GM12874 (cell line): ENCODE data around the gene ABT1.

Experiments
- TF ChIP-seq, protein P1 (sequence below): IDR thresholded peaks from 2 replicates; pipeline ENCODE4 v1.5.1; 2011; ENCODE audit warnings: low read depth, mild to moderate bottlenecking, control low read depth, low read length, moderate library complexity; ENCODE audit not compliant: insufficient read depth

The ABT1 gene

DNA sequence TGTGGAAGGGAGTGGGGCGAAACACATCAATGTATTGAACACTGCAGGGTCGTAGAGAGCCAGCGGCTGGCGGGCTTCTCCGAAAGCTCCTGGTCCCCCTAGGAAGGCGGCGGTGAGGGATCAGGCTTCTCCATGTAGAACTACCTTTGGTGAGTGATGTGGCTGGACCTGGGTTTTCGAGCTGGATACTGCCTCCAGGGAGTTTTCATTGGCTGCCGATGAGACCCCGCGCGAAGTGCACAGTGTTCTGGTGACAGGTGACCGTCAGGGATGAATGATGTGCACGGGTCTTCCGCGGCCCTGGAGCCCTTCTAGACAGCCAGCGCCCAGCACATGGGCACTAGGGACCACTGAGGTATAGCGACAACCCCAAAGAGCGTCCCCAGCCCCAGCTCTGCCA lies 16.4 kb downstream of the ABT1 start:
- TF ChIP-seq, protein P1, sequence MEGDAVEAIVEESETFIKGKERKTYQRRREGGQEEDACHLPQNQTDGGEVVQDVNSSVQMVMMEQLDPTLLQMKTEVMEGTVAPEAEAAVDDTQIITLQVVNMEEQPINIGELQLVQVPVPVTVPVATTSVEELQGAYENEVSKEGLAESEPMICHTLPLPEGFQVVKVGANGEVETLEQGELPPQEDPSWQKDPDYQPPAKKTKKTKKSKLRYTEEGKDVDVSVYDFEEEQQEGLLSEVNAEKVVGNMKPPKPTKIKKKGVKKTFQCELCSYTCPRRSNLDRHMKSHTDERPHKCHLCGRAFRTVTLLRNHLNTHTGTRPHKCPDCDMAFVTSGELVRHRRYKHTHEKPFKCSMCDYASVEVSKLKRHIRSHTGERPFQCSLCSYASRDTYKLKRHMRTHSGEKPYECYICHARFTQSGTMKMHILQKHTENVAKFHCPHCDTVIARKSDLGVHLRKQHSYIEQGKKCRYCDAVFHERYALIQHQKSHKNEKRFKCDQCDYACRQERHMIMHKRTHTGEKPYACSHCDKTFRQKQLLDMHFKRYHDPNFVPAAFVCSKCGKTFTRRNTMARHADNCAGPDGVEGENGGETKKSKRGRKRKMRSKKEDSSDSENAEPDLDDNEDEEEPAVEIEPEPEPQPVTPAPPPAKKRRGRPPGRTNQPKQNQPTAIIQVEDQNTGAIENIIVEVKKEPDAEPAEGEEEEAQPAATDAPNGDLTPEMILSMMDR = no peak

DNA sequence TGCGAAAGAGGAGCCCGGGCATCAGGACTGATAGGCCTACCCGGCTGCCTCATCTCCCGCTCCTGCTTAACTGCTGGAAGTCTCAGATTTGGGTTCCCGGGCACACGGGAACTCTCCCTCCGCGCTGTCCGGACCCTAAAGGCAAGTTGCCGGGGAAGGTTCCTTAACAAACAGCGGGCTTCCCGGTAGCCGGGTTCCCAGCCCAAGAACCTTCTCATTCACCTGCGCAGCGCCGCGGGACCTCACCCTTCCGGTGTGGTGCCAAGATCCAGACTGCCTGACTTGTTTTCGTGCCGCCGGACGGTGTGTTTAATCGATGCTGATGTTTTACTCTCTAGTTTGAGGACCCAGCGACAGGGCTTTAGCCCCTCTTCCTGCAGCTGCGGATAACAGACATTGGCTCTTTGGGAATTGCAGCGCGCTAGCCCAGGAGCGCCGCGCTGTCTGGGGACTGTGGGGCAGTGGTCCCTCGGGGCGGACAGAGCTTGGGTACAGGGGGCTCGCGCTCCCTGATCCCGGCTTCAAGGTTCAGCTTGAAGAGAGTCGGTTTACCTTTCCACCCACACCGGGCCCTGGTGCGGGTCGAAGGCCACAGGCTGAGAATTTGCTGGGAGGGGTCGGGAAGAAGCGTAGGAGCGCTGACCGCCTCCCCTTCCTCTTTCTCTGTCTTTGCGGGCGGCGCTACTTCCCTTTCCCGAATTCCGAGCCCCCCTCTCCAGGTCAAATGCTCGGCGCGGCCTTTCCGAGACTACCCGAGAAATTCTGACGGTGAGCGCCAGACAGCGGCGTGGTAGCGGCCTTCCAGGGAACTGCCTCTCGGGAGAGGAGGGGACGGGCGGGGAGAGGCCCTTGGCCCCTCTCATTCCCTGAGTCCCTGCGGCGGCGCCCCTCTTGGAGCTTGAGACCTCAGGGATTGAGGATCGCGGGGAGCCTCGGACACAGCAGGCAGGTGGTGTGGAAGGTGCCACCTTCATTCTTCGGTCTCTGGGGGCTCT lies 17.2 kb downstream of the ABT1 start:
- TF ChIP-seq, protein P1 = no peak

DNA sequence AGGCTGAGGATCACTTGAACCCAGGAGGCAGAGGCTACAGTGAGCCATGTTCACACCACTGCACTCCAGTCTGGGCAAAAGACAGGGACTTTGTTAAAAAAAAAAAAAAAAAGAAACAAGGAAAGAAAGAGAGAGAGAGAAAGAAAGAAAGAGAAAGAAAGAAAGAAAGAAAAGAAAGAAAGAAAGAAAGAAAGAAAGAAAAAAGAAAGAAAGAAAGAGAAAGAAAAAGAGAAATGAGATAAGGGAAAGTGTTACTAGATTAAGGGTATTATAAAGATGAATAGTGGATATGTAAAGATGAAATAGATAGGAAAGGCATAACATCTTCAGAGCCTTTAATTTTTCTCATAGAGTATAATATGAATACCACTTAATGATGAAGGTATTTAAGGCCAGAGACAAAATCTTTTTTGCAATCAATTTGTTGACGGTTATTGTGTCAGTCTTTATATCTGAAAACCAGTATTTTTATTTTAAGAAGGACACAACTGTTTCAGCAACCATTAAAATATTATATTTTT lies 26.6 kb downstream of the ABT1 start:
- TF ChIP-seq, protein P1 = no peak

DNA sequence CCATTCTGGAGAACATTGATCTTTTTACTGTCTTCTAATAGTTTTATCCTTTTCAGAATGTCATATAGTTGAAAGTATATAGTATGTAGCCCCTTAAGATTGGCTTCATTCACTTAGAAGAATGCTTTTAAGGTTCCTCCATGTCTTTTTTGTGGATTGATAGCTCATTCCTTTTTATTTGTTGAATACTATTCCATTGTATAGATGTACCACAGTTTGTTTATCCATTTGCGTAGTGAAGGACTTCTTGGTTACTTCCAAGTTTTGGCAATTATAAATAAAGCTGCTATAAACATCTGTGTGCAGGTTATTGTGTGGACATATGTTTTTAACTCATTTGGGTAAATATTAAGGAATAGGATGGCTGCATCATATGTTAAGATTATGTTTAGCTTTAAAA lies 27.8 kb downstream of the ABT1 start:
- TF ChIP-seq, protein P1 = no peak

DNA sequence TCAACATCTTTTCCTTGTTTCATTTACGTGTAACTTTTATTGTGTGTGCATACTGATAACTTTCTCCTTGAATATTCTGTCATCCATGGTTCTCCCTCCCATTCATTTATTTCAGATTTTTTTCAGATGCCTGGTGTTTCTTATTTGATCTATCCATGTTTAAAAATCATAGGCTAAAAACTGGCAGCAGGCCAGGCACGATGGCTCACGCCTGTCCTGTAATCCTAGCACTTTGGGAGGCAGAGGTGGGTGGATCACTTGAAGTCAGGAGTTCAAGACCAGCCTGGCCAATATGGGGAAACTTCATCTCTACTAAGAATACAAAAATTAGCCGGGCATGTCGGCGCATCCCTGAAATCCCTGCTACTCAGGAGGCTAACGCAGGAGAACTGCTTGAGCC lies 31.1 kb downstream of the ABT1 start:
- TF ChIP-seq, protein P1 = no peak

DNA sequence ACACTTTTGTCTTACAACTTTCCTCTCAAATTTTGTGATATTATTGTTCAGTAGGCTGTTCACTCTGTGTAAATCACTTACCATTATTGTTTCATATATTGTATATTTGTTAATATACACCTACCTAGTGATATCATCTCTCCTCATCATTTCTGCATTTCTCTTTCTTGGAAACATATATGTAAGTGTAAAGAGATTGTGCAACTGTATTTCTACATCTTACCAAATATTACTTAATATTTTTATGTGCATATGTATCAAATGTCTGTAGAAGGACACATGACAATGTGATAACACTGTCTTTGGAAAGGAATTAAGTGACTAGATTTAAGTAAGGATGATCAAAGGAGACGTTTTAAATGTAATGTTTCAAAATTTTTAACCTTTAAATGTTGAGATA lies 32.6 kb downstream of the ABT1 start:
- TF ChIP-seq, protein P1 = no peak

DNA sequence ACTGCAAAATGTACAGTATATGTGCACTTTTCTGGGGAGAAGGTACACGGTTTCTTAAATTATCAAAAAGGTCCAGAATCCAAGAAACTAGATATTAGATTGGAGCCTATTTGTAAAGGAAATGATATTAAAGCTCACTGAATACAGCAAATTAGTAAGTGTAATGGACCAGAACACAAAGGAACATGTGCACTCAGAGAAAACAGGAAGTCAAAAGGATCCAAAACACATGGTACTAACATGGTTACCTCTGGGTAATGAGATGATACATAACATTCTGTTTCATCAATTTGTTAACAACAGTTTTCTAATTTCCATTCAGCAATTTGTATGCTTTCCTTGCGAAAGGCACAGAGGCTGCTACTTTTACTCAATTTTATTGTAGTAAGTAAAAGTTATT lies 44.1 kb downstream of the ABT1 start:
- TF ChIP-seq, protein P1 = no peak
